SU-DHL-6 (cell line): Measurements from ENCODE around the gene LITAFD.
"Not testable (repeated sequence)": the region's sequence is repeated elsewhere in the genome, so short reads cannot be mapped to it uniquely, and the experiment has no call there.

Experiments
- H2AFZ ChIP-seq: fragments of 200-600 bp; sonication (generic); 2 replicates; pipeline ENCODE4 v1.6.1; 2014; ENCODE audit warnings: low read depth, mild to moderate bottlenecking, moderate library complexity, mixed read lengths, antibody characterized with exemption, low read length; ENCODE audit not compliant: severe bottlenecking
- H3F3A ChIP-seq: fragments of 200-600 bp; shearing (Covaris generic); 2 replicates; pipeline ENCODE4 v1.6.0; 2016; ENCODE audit warnings: antibody characterized with exemption, mild to moderate bottlenecking; ENCODE audit not compliant: insufficient read depth
- H3K27ac ChIP-seq: fragments of 200-600 bp; sonication (generic); 2 replicates; pipeline ENCODE4 v1.5.1; 2016; ENCODE audit warnings: low read depth, mild to moderate bottlenecking, low read length, moderate library complexity, mixed read lengths
- H3K27me3 ChIP-seq: fragments of 200-600 bp; sonication (generic), shearing (Covaris generic); 2 replicates; pipeline ENCODE4 v1.6.0; 2014; ENCODE audit warnings: mild to moderate bottlenecking, low read length
- H3K36me3 ChIP-seq: fragments of 200-600 bp; sonication (generic); 2 replicates; pipeline ENCODE4 v1.6.1; 2014; ENCODE audit warnings: mild to moderate bottlenecking, low read length, mixed read lengths
- H3K4me2 ChIP-seq: fragments of 300-600, 200-600 bp; shearing (Covaris generic), sonication (generic); 2 replicates; pipeline ENCODE4 v1.6.0; 2014; ENCODE audit warnings: low read length, low read depth, mild to moderate bottlenecking; ENCODE audit not compliant: poor library complexity, severe bottlenecking
- H3K4me3 ChIP-seq: fragments of 200-600 bp; sonication (generic); 2 replicates; pipeline ENCODE4 v1.5.1; 2014; ENCODE audit warnings: antibody characterized with exemption, low read length, mild to moderate bottlenecking, mixed read lengths; ENCODE audit not compliant: insufficient read depth, poor library complexity, severe bottlenecking
- H3K79me2 ChIP-seq: fragments of 200-600 bp; sonication (generic); 2 replicates; pipeline ENCODE4 v1.6.1; 2014; ENCODE audit warnings: mild to moderate bottlenecking, low read length, moderate library complexity; ENCODE audit not compliant: insufficient read depth
- H3K9ac ChIP-seq: fragments of 200-600 bp; sonication (generic); 2 replicates; pipeline ENCODE4 v1.7.0; 2014; ENCODE audit warnings: mild to moderate bottlenecking, low read length
- H3K9me2 ChIP-seq: fragments of 200-600 bp; sonication (generic); replicated peaks from 2 replicates; pipeline ENCODE4 v1.6.1; 2014; ENCODE audit warnings: low read length; ENCODE audit not compliant: insufficient read depth
- H3K9me3 ChIP-seq: fragments of 200-600 bp; sonication (generic); 2 replicates; pipeline ENCODE4 v1.6.1; 2014; ENCODE audit warnings: low read length, mixed read lengths; ENCODE audit not compliant: insufficient read depth
- H4K20me1 ChIP-seq: fragments of 200-600 bp; sonication (generic); 2 replicates; pipeline ENCODE4 v1.6.1; 2014; ENCODE audit warnings: low read depth, mild to moderate bottlenecking, antibody characterized with exemption, low read length, moderate library complexity, mixed read lengths
- CTCF ChIP-seq: fragments of 200-600 bp; sonication (generic); IDR thresholded peaks from one replicate; pipeline ENCODE4 v1.5.1; 2017; ENCODE audit warnings: antibody characterized with exemption, mild to moderate bottlenecking, low read length, moderate library complexity; ENCODE audit not compliant: insufficient read depth, poor library complexity, severe bottlenecking
- EZH2phosphoT487 ChIP-seq: fragments of 200-600 bp; sonication (generic), shearing (Covaris generic); conservative IDR thresholded peaks from 2 replicates; pipeline ENCODE4 v1.6.1; 2018; ENCODE audit warnings: mild to moderate bottlenecking, antibody characterized with exemption, low read length, moderate library complexity, mixed read lengths

Gene LITAFD

GRCh38 chr16:8882041-8882617, at the start of gene LITAFD:
LITAFD (plus strand) TSS chr16:8882351; CDS start chr16:8884356, 2,005 bp downstream.
- no peaks in the 10 kb centered on the region for H3F3A ChIP-seq
- H3K4me3 ChIP-seq = no peak within 1 kb of the TSS
- H3K4me2 ChIP-seq = no peak within 1 kb of the TSS
- no peaks in the 10 kb centered on the region for H3K9me3 ChIP-seq
- no peaks in the 10 kb centered on the region for H3K27me3 ChIP-seq
- H3K36me3 ChIP-seq = no peaks in the 10 kb centered on the region
- no peak for TF ChIP-seq EZH2phosphoT487
- no peak for TF ChIP-seq CTCF
- no peaks in the 10 kb centered on the region for H3K9me2 ChIP-seq
- no peak within 1 kb of the TSS for H3K27ac ChIP-seq
- H3K9ac ChIP-seq = no peak within 1 kb of the TSS
- H4K20me1 ChIP-seq = no peaks in the 10 kb centered on the region
- H3K79me2 ChIP-seq = no peaks in the 10 kb centered on the region
- no peak within 1 kb of the TSS for H2AFZ ChIP-seq

DNA sequence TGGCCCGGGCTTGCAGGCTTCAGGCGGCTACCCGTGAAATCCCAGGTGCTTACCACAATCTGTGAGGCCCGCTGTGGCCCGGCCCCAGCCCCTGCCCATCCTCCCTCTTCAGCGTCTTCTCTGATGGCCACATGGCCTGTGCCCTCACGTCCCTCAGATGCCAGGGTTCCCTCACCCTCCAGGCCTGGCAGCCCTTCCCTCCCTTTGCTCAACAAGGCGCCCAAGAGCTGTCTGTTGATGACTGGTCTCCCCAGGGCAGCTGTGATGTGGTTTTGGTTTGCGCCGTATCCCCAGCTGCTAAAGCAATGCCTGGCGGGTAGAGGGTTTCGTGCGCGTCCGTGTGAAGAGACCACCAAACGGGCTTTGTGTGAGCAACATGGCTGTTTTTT, 49.4 kb upstream of the LITAFD start:
- no peak for TF ChIP-seq EZH2phosphoT487
- no peak for TF ChIP-seq CTCF
- H3K9ac ChIP-seq = no peak overlapping the region
- H3K79me2 ChIP-seq = peaks cover 18% of the 10 kb centered on the region
- no peak overlapping the region for H3K4me3 ChIP-seq
- no peaks in the 10 kb centered on the region for H3K9me2 ChIP-seq
- H4K20me1 ChIP-seq = no peaks in the 10 kb centered on the region
- no peaks in the 10 kb centered on the region for H3K9me3 ChIP-seq
- no peaks in the 10 kb centered on the region for H3F3A ChIP-seq
- H3K27me3 ChIP-seq = no peaks in the 10 kb centered on the region
- no peaks in the 10 kb centered on the region; the same call in 1 of the 2 replicates for H3K36me3 ChIP-seq
- H3K27ac ChIP-seq = no peak overlapping the region
- no peak overlapping the region for H3K4me2 ChIP-seq
- no peak overlapping the region for H2AFZ ChIP-seq

DNA sequence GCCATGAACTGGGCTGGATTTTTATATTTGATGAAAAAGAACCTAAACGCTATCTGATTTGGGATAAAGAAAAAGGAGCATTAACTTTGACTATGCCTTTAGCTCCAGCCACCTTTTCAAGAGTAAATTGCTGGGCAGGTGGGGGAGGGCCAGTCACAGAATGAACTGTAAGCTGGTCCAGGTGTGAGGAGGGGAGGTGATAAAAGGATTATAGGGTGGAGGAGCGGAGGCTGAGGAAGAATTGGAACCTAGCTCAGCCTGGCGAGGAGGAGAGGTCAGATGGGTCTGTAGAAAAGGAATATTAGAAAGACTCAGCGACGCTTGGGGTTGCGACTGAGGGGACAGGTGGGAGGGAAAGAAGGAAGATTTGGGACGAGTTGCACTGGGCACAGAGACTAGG, 45.4 kb upstream of the LITAFD start:
- H3K9me3 ChIP-seq, H3K9me2 ChIP-seq, H3K9ac ChIP-seq, H3K27me3 ChIP-seq, H3F3A ChIP-seq, H3K79me2 ChIP-seq, H3K27ac ChIP-seq, H2AFZ ChIP-seq, H3K4me2 ChIP-seq, H3K36me3 ChIP-seq, H3K4me3 ChIP-seq, H4K20me1 ChIP-seq: not testable (repeated sequence)

DNA sequence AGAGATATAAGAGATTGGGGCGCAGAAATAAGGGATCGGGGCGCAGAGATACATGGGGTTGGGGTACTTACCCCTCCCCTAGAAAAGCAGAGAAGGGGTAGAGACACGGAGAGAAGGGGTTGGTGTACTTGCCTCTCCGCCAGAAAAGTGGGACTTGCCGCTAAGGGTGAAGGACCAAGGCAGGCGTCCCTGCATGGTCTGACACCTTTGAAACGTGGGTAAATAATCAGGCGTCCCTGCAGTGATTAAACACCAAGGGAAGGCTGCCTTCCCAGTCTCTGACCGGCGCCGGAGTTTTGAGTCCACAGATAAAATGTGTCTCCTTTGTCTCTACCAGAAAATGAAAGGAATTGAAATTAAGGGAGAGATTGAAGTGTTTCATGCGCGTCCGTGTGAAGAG, 44.6 kb upstream of the LITAFD start:
- not testable (repeated sequence) for H3K4me3 ChIP-seq, H2AFZ ChIP-seq, H3K27ac ChIP-seq, H3K9me3 ChIP-seq, H3K79me2 ChIP-seq, H3K9me2 ChIP-seq, H3K36me3 ChIP-seq, H3F3A ChIP-seq, H3K27me3 ChIP-seq, H4K20me1 ChIP-seq, H3K4me2 ChIP-seq, H3K9ac ChIP-seq

DNA sequence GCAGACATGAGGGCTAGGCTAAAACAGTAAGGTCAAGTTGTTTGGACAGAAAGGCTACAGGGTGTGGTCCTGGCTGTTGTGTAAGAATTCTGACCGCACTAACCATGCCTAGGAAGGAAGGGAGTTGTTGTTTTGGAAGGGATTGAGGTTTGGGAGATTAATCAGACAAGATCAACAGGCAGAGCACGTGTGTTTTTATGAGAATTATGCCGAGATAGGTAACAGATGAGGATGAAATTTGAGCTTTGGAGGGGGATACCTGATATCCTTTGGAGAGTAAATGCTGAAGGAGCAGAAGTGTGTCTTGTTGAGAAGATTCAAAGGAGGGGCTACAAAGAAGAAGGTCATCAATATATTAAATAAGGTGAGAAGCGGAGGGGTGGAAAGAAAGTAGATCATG, 40.1 kb upstream of the LITAFD start:
- H3K27me3 ChIP-seq, H4K20me1 ChIP-seq, H3K9ac ChIP-seq, H3K9me2 ChIP-seq, H3K4me2 ChIP-seq, H3K27ac ChIP-seq, H2AFZ ChIP-seq, H3K9me3 ChIP-seq, H3K36me3 ChIP-seq, H3K4me3 ChIP-seq, H3F3A ChIP-seq: not testable (repeated sequence)
- peaks cover 18% of the 10 kb centered on the region for H3K79me2 ChIP-seq

- not testable (repeated sequence) for H3F3A ChIP-seq, H3K4me2 ChIP-seq, H3K27me3 ChIP-seq, H3K4me3 ChIP-seq, H3K9me3 ChIP-seq, H3K36me3 ChIP-seq, H2AFZ ChIP-seq, H3K9me2 ChIP-seq, H3K27ac ChIP-seq, H4K20me1 ChIP-seq, H3K9ac ChIP-seq
- peaks cover 15% of the 10 kb centered on the region for H3K79me2 ChIP-seq
These were observed 38.9 kb upstream of the LITAFD start for GRCh38 chr16:8843296-8843695.
